ENCODE results near the gene PUSL1.

The PUSL1 gene

GRCh38 chr1:1328254-1328653, 19.9 kb downstream of the PUSL1 start:
- Histone ChIP-seq H3K4me1 (ENCODE audit: control insufficient read depth, insufficient read depth, low read length) (peaks cover 4% of the 10 kb centered on the region; the same call in 1 of the 2 replicates), H3K36me3 (ENCODE audit: control insufficient read depth in 2 of 2, insufficient read depth in 1 of 2, low read length in 2 of 2) (peaks cover 0 to 24% of the 10 kb centered on the region in 2 experiments; a peak in 2 of 3 replicates), H3K27ac (ENCODE audit: extremely low read depth, low read depth, low read length) (no peak overlapping the region), H3K4me3 (ENCODE audit: low read depth, low read length) (no peak overlapping the region), H3K9me3 (ENCODE audit: control insufficient read depth, insufficient read depth, low read depth, low read length) (no peaks in the 10 kb centered on the region)
- TF ChIP-seq ZNF654 (tag by site-specific recombination; IDR thresholded peaks at IDR 0.05; ENCODE audit: low read depth) (no peak), SP2 (tag by site-specific recombination; IDR thresholded peaks at IDR 0.05) (peak; percentile 10; the same call in 1 of the 2 replicates)
- POLR2A ChIA-PET, result no interaction called here
- CTCF ChIA-PET, result no interaction called here

- H3K4me1 ChIP-seq (ENCODE audit: control insufficient read depth, insufficient read depth, low read length), result peaks cover 4% of the 10 kb centered on the region; the same call in 1 of the 2 replicates
- H3K4me3 ChIP-seq (ENCODE audit: low read depth, low read length), result no peak overlapping the region
- peaks cover 0 to 29% of the 10 kb centered on the region in 2 experiments; a peak in 1 of 3 replicates for H3K36me3 ChIP-seq (ENCODE audit: control insufficient read depth in 2 of 2, insufficient read depth in 1 of 2, low read length in 2 of 2)
- ChIA-PET CTCF (no interaction called here), POLR2A (interaction anchor here (1.3 kb wide), 1 partner anchor 20 kb away, joined by 3 read pairs; no protein-coding TSS in a partner anchor)
- H3K9me3 ChIP-seq (ENCODE audit: control insufficient read depth, insufficient read depth, low read depth, low read length), result no peaks in the 10 kb centered on the region
- TF ChIP-seq PBX3 (CRISPR knock-in tag; IDR thresholded peaks at IDR 0.05) (0 out of 2 replicates have a peak, but pooled peaks have one; percentile 22), ZNF555 (tag by site-specific recombination; conservative IDR thresholded peaks at IDR 0.05) (no peak), ZBTB20 (tag by site-specific recombination; IDR thresholded peaks at IDR 0.05) (0 out of 2 replicates have a peak, but pooled peaks have one; percentile 11)
- TF ChIP-seq, protein P1, sequence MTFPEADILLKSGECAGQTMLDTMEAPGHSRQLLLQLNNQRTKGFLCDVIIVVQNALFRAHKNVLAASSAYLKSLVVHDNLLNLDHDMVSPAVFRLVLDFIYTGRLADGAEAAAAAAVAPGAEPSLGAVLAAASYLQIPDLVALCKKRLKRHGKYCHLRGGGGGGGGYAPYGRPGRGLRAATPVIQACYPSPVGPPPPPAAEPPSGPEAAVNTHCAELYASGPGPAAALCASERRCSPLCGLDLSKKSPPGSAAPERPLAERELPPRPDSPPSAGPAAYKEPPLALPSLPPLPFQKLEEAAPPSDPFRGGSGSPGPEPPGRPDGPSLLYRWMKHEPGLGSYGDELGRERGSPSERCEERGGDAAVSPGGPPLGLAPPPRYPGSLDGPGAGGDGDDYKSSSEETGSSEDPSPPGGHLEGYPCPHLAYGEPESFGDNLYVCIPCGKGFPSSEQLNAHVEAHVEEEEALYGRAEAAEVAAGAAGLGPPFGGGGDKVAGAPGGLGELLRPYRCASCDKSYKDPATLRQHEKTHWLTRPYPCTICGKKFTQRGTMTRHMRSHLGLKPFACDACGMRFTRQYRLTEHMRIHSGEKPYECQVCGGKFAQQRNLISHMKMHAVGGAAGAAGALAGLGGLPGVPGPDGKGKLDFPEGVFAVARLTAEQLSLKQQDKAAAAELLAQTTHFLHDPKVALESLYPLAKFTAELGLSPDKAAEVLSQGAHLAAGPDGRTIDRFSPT (tag by site-specific recombination; IDR thresholded peaks at IDR 0.05), result peak; percentile 73
- no peak overlapping the region for H3K27ac ChIP-seq (ENCODE audit: extremely low read depth, low read depth, low read length)
Measured at GRCh38 chr1:1329304-1330210, 21.2 kb downstream of the PUSL1 start.

DNA sequence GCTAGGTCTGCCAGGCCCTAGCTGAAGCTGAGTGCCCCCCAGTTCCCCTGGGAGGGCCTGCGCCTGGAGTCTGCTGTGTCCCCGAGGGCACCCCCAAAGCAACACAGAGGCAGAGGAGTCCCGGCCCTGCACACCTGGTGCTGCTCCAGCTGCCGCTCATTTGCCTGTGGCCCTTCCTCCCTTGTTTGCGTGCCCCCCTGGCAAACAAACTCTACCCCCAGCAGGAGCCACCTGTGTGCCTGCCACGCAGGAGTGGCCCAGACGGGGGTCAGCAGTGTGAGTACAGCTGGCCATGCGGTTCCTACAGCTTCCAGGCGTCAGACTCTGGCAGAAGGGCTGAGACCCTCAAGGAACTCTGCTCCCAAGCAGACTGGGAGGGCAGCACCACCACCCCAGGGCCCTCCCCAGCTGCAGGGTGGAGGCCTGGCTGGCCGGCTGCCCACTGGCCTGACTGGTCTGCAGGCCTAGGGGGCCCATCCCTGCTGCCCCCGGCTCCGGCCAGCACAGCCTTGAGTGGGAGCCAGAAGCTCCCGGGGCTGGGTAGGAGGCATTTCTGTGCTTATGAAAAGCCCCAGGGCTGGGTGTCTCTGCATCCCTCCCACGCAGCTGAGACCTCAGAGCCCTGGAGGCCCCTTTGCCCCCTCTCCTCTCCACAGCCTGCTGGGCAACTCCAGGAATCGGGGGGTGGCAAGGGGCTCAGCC, 22.1 kb downstream of the PUSL1 start:
- CTCF ChIA-PET, result no interaction called here
- TF ChIP-seq ZNF121 (tag by site-specific recombination; IDR thresholded peaks at IDR 0.05), result no peak
- TF ChIP-seq ZFHX2 (tag by site-specific recombination; conservative IDR thresholded peaks at IDR 0.05), result peak; percentile 48
- peak; percentile 41 for TF ChIP-seq ZNF341 (tag by site-specific recombination; IDR thresholded peaks at IDR 0.05; ENCODE audit: low read depth)
- TF ChIP-seq ZNF529 (tag by site-specific recombination; IDR thresholded peaks at IDR 0.05; ENCODE audit: insufficient replicate concordance), result no peak
- peak; percentile 61 for TF ChIP-seq GLIS2 (tag by site-specific recombination; IDR thresholded peaks at IDR 0.05)
- no peak for TF ChIP-seq HOXC10 (CRISPR knock-in tag; IDR thresholded peaks at IDR 0.05)
- TF ChIP-seq ZFP3 (tag by site-specific recombination; IDR thresholded peaks at IDR 0.05; ENCODE audit: low read depth), result no peak
- no peak for TF ChIP-seq ZNF138 (tag by site-specific recombination; IDR thresholded peaks at IDR 0.05; ENCODE audit: borderline replicate concordance)
- TF ChIP-seq GLI2 (tag by site-specific recombination; IDR thresholded peaks at IDR 0.05; ENCODE audit: borderline replicate concordance, low read depth), result no peak
- TF ChIP-seq SP7 (tag by site-specific recombination; IDR thresholded peaks at IDR 0.05), result no peak
- TF ChIP-seq EGR2 (tag by site-specific recombination; IDR thresholded peaks at IDR 0.05; ENCODE audit: low read depth), result peak; percentile 59
- no peak for TF ChIP-seq ZNF776 (tag by site-specific recombination; IDR thresholded peaks at IDR 0.05; ENCODE audit: borderline replicate concordance)
- TF ChIP-seq GLIS1 (tag by site-specific recombination; IDR thresholded peaks at IDR 0.05), result peak; percentile 86

More for the DNA sequence above, 22.1 kb downstream of the PUSL1 start:
- H3K9me3 ChIP-seq (ENCODE audit: control insufficient read depth, insufficient read depth, low read depth, low read length), result no peaks in the 10 kb centered on the region
- POLR2A ChIA-PET, result interaction anchor here (1.3 kb wide), 1 partner anchor 21 kb away, joined by 3 read pairs; no protein-coding TSS in a partner anchor
- peaks cover 0 to 39% of the 10 kb centered on the region in 2 experiments; a peak in 1 of 3 replicates for H3K36me3 ChIP-seq (ENCODE audit: control insufficient read depth in 2 of 2, insufficient read depth in 1 of 2, low read length in 2 of 2)
- no peak overlapping the region for H3K27ac ChIP-seq (ENCODE audit: extremely low read depth, low read depth, low read length)
- peaks cover under 1% of the 10 kb centered on the region; the same call in 1 of the 2 replicates for H3K4me1 ChIP-seq (ENCODE audit: control insufficient read depth, insufficient read depth, low read length)
- H3K4me3 ChIP-seq (ENCODE audit: low read depth, low read length), result no peak overlapping the region

Measured in HEK293 (cell line).